ENCODE data around the gene TACC2. TPM values are rescaled to one million over a fixed set of nuclear protein-coding genes. Genes with fewer than 3 reads are reported as not detected.

The TACC2 gene
- total RNA-seq, 1 donor from 2014 or later, result 400 TPM

DNA sequence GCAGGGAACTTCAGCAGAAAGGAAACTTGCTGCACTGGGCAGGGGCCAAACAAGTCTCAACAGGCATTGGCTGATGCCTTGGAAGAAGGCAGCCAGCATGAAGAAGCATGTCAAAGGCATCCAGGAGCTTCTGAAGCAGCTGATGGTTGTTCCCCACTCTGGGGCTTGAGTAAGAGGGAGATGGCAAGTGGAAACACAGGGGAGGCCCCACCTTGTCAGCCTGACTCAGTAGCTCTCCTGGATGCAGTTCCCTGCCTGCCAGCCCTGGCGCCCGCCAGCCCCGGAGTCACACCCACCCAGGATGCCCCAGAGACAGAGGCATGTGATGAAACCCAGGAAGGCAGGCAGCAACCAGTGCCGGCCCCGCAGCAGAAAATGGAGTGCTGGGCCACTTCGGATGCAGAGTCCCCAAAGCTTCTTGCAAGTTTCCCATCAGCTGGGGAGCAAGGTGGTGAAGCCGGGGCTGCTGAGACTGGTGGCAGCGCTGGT is 96.5 kb downstream of the TACC2 start:
- no peak for DNase-seq
- intact Hi-C loops (cut with micrococcal nuclease), result no loop called here
- peaks cover 39% of the 10 kb centered on the region for H3K36me3 ChIP-seq
- H3K4me1 ChIP-seq, result peaks cover 61% of the 10 kb centered on the region
- TF ChIP-seq, protein P1, sequence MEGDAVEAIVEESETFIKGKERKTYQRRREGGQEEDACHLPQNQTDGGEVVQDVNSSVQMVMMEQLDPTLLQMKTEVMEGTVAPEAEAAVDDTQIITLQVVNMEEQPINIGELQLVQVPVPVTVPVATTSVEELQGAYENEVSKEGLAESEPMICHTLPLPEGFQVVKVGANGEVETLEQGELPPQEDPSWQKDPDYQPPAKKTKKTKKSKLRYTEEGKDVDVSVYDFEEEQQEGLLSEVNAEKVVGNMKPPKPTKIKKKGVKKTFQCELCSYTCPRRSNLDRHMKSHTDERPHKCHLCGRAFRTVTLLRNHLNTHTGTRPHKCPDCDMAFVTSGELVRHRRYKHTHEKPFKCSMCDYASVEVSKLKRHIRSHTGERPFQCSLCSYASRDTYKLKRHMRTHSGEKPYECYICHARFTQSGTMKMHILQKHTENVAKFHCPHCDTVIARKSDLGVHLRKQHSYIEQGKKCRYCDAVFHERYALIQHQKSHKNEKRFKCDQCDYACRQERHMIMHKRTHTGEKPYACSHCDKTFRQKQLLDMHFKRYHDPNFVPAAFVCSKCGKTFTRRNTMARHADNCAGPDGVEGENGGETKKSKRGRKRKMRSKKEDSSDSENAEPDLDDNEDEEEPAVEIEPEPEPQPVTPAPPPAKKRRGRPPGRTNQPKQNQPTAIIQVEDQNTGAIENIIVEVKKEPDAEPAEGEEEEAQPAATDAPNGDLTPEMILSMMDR (IDR thresholded peaks at IDR 0.05; ENCODE audit: borderline replicate concordance), result no peak
- no peak overlapping the region for H3K27ac ChIP-seq (replicated peaks)
- no peaks in the 10 kb centered on the region for H3K9me3 ChIP-seq (replicated peaks)
- no peak overlapping the region for H3K4me3 ChIP-seq
- no peaks in the 10 kb centered on the region for H3K27me3 ChIP-seq (ENCODE audit: low read depth)

DNA sequence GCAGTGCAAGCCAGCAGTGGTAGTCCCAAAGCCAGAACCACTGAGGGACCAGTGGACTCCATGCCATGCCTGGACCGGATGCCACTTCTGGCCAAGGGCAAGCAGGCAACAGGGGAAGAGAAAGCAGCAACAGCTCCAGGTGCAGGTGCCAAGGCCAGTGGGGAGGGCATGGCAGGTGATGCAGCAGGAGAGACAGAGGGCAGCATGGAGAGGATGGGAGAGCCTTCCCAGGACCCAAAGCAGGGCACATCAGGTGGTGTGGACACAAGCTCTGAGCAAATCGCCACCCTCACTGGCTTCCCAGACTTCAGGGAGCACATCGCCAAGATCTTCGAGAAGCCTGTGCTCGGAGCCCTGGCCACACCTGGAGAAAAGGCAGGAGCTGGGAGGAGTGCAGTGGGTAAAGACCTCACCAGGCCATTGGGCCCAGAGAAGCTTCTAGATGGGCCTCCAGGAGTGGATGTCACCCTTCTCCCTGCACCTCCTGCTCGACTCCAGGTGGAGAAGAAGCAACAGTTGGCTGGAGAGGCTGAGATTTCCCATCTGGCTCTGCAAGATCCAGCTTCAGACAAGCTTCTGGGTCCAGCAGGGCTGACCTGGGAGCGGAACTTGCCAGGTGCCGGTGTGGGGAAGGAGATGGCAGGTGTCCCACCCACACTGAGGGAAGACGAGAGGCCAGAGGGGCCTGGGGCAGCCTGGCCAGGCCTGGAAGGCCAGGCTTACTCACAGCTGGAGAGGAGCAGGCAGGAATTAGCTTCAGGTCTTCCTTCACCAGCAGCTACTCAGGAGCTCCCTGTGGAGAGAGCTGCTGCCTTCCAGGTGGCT is 97.7 kb downstream of the TACC2 start:
- H3K36me3 ChIP-seq, result peaks cover 51% of the 10 kb centered on the region

DNA sequence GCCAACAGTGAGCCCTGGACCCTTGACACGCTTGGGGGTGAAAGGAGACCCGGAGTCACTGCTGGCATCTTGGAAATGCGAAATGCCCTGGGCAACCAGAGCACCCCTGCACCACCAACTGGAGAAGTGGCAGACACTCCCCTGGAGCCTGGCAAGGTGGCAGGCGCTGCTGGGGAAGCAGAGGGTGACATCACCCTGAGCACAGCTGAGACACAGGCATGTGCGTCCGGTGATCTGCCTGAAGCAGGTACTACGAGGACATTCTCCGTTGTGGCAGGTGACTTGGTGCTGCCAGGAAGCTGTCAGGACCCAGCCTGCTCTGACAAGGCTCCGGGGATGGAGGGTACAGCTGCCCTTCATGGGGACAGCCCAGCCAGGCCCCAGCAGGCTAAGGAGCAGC is 98.5 kb downstream of the TACC2 start:
- peaks cover 52% of the 10 kb centered on the region for H3K36me3 ChIP-seq
- intact Hi-C loops (cut with micrococcal nuclease), result no loop called here

More for the DNA sequence above, 97.7 kb downstream of the TACC2 start:
- intact Hi-C loops (cut with micrococcal nuclease), result no loop called here
- TF ChIP-seq, protein P1 (IDR thresholded peaks at IDR 0.05; ENCODE audit: borderline replicate concordance), result no peak
- peak overlapping the region; percentile 23 for H3K27ac ChIP-seq (replicated peaks)
- H3K27me3 ChIP-seq (ENCODE audit: low read depth), result no peaks in the 10 kb centered on the region
- H3K9me3 ChIP-seq (replicated peaks), result no peaks in the 10 kb centered on the region
- no peak for DNase-seq
- no peak overlapping the region for H3K4me3 ChIP-seq
- peaks cover 55% of the 10 kb centered on the region for H3K4me1 ChIP-seq

DNA sequence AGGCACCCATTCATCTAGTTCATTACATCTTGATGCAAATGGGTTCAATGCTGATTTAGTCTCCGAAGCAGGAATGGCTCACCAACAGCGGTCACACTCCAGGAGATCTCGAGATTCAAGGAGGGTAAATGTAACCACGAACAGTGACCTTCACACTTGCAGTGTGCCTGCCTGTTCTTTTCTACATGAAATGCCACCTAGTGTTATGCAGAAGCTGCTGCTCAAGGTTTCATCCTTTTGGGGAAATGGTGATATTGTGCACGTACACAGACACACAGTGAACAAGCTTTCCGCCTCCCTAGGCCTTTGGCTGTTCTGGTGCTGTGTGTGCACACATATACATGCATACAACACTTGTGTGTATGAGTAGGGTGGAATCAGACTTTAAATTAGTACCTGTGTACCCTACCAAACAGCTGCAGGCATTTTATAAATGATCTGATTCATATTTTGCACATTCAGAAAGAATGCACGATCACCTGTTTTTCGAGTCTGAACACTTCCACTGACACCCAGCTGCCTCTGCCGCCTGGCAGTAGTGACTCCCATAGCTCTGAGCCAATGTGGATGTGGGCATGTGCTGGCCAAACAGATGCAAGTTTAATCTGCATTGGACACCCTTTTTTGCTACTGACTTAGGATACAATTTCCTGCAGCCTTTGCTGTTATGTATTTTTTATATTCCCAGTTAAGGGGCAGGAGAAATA is 100.5 kb downstream of the TACC2 start:
- Histone ChIP-seq H3K4me3 (no peak overlapping the region), H3K27me3 (ENCODE audit: low read depth) (no peaks in the 10 kb centered on the region), H3K9me3 (replicated peaks) (no peaks in the 10 kb centered on the region), H3K27ac (replicated peaks) (no peak overlapping the region), H3K4me1 (peaks cover 27% of the 10 kb centered on the region), H3K36me3 (peaks cover 47% of the 10 kb centered on the region)
- no peak for DNase-seq
- TF ChIP-seq, protein P1 (IDR thresholded peaks at IDR 0.05; ENCODE audit: borderline replicate concordance), result no peak
- intact Hi-C loops (cut with micrococcal nuclease), result no loop called here

More for the DNA sequence above, 98.5 kb downstream of the TACC2 start:
- no peak overlapping the region for H3K4me3 ChIP-seq
- peaks cover 47% of the 10 kb centered on the region for H3K4me1 ChIP-seq
- TF ChIP-seq, protein P1 (IDR thresholded peaks at IDR 0.05; ENCODE audit: borderline replicate concordance), result no peak
- no peak for DNase-seq
- no peaks in the 10 kb centered on the region for H3K9me3 ChIP-seq (replicated peaks)
- no peaks in the 10 kb centered on the region for H3K27me3 ChIP-seq (ENCODE audit: low read depth)
- H3K27ac ChIP-seq (replicated peaks), result peak overlapping the region; percentile 23

DNA sequence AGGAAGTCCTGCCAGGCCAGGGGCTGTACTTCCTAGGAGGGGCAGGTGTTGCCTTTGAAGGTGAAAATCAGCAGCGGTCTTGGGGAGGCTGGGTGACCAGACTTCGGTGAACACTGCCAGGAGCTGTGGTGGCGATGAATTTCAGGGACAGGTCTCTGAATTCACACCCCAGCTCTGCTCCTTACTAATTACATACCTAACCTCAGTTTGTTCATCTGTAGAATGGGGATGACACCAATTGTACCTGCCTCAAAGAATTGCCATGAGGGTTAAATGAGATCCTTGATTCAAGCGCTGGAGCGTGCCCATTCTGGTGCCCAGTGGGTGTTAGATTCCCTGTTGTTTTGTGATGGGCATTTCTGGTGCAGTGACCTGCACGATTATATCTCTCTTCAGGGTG is 102.8 kb downstream of the TACC2 start:
- DNase-seq, result no peak
- intact Hi-C loops (cut with micrococcal nuclease), result no loop called here
- Histone ChIP-seq H3K27me3 (ENCODE audit: low read depth) (no peaks in the 10 kb centered on the region), H3K4me3 (no peak overlapping the region), H3K27ac (replicated peaks) (no peak overlapping the region), H3K4me1 (peaks cover 12% of the 10 kb centered on the region), H3K9me3 (replicated peaks) (no peaks in the 10 kb centered on the region), H3K36me3 (peaks cover 45% of the 10 kb centered on the region)
- TF ChIP-seq, protein P1 (IDR thresholded peaks at IDR 0.05; ENCODE audit: borderline replicate concordance), result no peak
